ENCODE data around the gene TRIML1.
"Not testable (repeated sequence)": the region's sequence is repeated elsewhere in the genome, so short reads cannot be mapped to it uniquely, and the experiment has no call there.

TRIML1 gene

GRCh38 chr4:188154668-188155405 is 15.6 kb downstream of the TRIML1 start:
- no peak for DNase-seq (ENCODE audit: low read depth in 1 of 2, low spot score in 1 of 2)

- no peak for DNase-seq (ENCODE audit: low read depth in 1 of 2, low spot score in 1 of 2)
Observed at GRCh38 chr4:188158336-188158735, 19.1 kb downstream of the TRIML1 start.

- DNase-seq (ENCODE audit: low read depth in 1 of 2, low spot score in 1 of 2) = not testable (repeated sequence)
Observed at GRCh38 chr4:188159513-188160226, 20.4 kb downstream of the TRIML1 start.

DNA sequence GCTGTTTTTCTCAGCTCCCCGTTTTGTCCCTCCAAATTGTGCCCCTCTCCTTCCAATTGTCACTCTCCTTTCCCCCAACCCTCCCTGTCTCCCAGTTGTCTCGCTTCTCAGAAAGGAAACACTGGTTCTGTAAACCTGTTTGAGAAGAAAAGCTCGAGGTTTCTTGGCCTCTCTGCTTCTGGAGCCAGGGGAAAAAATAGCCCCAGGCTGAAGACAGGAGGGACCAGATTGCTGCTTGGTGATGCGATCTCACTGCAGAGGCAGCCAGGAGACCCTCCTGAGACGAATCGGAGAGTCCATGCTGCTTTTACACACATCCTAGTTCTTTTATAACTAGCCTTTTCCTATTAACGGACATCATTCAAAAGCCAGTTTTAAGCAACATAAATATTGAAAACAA is 21.2 kb downstream of the TRIML1 start:
- DNase-seq (ENCODE audit: low read depth in 1 of 2, low spot score in 1 of 2) = no peak

GRCh38 chr4:188161167-188161566 is 21.9 kb downstream of the TRIML1 start:
- DNase-seq (ENCODE audit: low read depth in 1 of 2, low spot score in 1 of 2) = no peak

DNA sequence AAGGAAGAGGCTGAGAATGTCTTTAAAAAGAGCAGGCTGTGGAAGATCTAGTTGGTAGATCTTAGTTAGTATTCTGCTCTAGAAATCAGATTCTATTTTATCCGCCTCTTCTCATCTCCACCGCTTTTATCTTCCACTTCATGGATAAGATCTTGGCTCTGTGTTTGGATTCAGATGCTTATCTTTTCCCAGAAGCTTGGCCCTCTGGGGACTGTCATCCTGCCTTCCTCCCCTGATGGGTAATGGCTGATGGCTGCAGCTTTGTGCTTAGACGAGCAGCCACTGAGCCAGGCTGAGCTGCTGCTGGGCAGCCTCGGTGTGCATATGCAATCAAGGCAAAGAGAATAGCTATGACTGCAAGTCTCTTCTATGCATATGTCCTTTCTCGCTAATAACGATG is 23.5 kb downstream of the TRIML1 start:
- DNase-seq (ENCODE audit: low read depth in 1 of 2, low spot score in 1 of 2) = no peak

DNA sequence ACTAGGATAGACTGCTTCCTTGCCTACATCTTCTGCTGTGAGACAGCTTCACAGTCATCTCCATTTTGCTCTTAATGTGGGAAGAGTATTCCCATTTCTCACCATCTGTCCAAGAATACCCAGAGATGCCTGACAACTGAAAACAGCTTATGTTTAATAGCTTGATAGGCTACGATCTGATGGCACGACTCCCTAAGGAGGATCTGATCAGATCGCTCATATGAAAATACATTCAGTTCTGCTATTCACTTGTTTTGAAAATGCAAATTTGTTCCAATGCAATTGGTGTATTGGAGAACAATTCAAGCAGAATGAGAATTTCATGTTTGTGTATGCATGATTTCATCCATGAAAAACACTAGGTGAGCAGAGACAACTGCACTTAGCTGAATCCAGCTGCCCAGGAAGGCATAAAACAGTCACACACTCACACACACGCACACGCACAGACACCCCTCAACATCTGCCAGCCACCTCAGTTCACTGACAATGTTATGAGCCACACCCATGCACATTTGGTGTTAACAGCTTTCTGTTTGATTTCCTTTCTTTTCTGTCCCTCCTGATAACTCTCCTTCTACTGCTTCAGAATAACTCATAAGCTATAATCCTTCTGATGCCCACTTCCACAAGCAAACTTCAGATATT is 29.6 kb downstream of the TRIML1 start:
- DNase-seq (ENCODE audit: low read depth in 1 of 2, low spot score in 1 of 2) = no peak

DNA sequence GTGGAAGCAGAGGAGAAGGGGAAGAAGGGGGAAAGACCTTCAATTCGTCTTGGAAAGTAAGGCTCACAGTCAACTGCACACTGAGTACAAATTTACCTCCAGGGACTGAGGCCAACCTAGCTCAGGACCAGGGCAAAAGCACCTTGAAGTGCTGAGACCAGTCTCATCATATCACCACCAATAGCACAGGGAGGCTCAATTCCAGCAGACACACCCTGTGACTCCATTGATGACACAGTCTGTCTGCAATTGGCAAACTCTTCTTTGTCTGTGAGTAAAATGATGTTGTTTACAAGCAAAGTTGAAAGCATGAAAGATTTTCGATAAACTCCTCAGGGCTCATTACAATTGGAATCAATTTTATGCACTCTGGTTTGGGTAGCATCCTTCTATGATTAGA is 32.3 kb downstream of the TRIML1 start:
- DNase-seq (ENCODE audit: low read depth in 1 of 2, low spot score in 1 of 2) = no peak

DNA sequence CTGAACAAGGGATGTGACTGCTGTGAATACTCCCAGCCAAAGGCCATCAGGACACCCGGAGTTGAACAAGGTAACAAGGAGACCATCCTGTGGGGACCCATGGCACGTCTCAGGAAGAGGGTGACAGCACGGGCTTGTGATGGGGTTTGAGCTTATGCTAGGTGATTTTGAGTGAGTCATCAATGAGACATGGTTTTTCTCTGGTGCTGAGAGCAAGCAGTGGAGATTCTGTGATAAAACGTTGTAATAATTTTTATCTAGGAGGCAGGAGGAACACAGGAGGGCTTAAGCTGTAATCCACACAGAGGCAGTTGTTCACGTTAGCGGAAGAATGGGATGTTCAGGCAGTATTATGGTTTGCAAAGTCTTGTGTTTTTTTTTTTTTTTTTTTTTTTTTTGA is 36.0 kb downstream of the TRIML1 start:
- DNase-seq (ENCODE audit: low read depth in 1 of 2, low spot score in 1 of 2) = no peak

- DNase-seq (ENCODE audit: low read depth in 1 of 2, low spot score in 1 of 2) = no peak
Observed at GRCh38 chr4:188177997-188178675, 38.9 kb downstream of the TRIML1 start.

DNA sequence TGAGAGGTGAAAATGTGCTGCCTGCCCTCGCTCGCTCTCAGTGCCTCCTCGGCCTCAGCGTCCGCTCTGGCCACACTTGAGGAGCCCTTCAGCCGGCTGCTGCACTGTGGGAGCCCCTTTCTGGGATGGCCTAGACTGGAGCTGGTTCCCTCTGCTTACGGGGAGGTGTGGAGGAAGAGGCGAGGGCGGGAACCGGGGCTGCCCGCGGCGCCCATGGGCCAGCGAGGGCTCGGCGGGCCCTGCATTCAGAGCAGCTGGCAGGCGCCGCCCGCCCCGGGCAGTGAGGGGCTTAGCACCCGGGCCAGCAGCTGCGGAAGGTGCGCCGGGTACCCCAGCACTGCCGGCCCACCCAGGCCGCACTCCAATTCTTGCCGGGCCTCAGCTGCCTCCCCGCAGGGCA is 39.6 kb downstream of the TRIML1 start:
- no peak for DNase-seq (ENCODE audit: low read depth in 1 of 2, low spot score in 1 of 2)

GRCh38 chr4:188187106-188187505 is 47.9 kb downstream of the TRIML1 start:
- DNase-seq (ENCODE audit: low read depth in 1 of 2, low spot score in 1 of 2) = no peak

- no peak for DNase-seq (ENCODE audit: low read depth in 1 of 2, low spot score in 1 of 2)
Observed at GRCh38 chr4:188190461-188190860, 51.2 kb downstream of the TRIML1 start.

DNA sequence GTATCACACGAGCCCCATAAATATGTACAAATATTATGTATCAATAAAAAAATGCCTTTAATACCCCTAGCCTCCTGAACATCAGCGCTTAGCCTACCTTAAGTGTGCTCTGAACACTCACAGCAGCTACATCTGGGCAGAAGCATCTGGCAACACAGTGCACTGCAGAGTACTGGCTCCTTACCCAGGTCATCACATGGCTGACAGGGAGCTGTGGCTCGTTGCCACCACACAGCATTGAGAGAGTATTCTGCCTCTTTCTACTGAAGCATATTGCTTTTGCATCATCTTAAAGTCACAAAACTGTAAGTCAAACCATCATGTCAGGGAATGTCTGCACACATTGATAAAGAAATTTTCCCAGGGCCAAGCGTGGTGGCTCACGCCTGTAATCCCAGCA is 55.2 kb downstream of the TRIML1 start:
- DNase-seq (ENCODE audit: low read depth in 1 of 2, low spot score in 1 of 2) = no peak

DNA sequence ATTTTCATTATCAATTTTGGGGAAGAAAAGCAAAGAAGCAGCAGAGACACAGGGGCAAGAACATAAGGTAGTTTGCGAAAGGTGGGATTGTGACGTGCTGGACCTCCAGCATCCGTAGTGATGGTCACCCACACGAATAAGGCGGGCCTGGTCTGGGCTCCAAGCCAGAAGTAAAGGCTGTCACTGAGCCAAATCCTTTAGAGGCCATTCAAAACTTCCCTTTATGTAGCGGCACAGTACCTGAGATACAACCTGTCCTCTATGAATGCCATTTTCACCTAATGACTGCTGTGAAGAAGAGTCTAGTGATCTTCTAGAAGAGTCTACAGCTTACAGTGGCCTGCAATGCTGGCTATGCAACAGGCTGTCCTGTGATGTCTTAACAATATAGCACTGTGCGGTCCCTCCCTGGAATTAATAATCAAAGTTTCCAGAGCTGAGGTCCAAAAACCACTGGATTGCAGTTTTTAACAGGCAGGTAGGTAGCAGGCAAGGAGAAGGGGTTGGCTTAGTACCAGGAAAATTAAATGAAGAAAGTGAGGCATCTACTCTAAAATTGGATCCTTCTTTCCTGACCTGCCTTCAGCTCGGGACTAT is 56.2 kb downstream of the TRIML1 start:
- no peak for DNase-seq (ENCODE audit: low read depth in 1 of 2, low spot score in 1 of 2)

GRCh38 chr4:188196134-188196735 is 57.0 kb downstream of the TRIML1 start:
- no peak for DNase-seq (ENCODE audit: low read depth in 1 of 2, low spot score in 1 of 2)

Data from stimulated activated CD4-positive, alpha-beta T cell treated with anti-CD3 and anti-CD28 coated beads, Interleukin-15, amount 100 ng/mL, for 1 hour (primary cell).